Left lung (tissue), 10 donors: ENCODE results near the gene TRERF1. TPM values are rescaled to one million over a fixed set of nuclear protein-coding genes. Genes with fewer than 3 reads are reported as not detected.

Experiments
- ATAC-seq: fragments of 200-7000 bp; cut with Tn5 transposase; one replicate; pipeline ENCODE4 v1.9.1; 2020; ENCODE audit warnings: moderate library complexity
- DNase-seq, 4 donors: peaks; one replicate each; pipeline ENCODE4 v3.0.0-alpha.2; 2013 to 2020
- H3K27ac ChIP-seq, 2 donors: fragments of 200-600 bp; sonication (generic) in 1 of 2; one replicate each; pipeline versions ENCODE4 v1.5.0 to v1.8.0; 2020 to 2021
- H3K27me3 ChIP-seq, 2 donors: fragments of 200-600 bp; sonication (generic) in 1 of 2; one replicate each; pipeline versions ENCODE4 v1.5.0 to v1.8.0; 2020 to 2021
- H3K36me3 ChIP-seq, 2 donors: fragments of 200-600 bp; sonication (generic) in 1 of 2; one replicate each; pipeline versions ENCODE4 v1.5.0 to v1.8.0; 2020 to 2021
- H3K4me1 ChIP-seq, 2 donors: fragments of 200-600 bp; one replicate each; pipeline ENCODE4 v1.8.0; 2021
- H3K4me3 ChIP-seq, 2 donors: fragments of 200-600 bp; sonication (generic) in 1 of 2; one replicate each; pipeline versions ENCODE4 v1.5.0 to v1.8.0; 2020 to 2021; ENCODE audit warnings: mild to moderate bottlenecking in 1 of 2
- H3K9me3 ChIP-seq, 2 donors: fragments of 200-600 bp; sonication (generic) in 1 of 2; one replicate each; pipeline versions ENCODE4 v1.5.0 to v1.8.0; 2020 to 2021
- intact Hi-C, 2 donors: fragments of 100-400 bp; cut with DNase I; formaldehyde crosslinking; loops; one replicate each; pipeline versions ENCODE4 v1.11.2 to v1.14.2; 2022
- polyA plus RNA-seq, 6 donors: library from polyadenylated mRNA; unstranded; fragments of 120-200 nt; gene quantifications; one replicate each; pipeline ENCODE4 v1.2.1, GENCODE V29; 2013; ENCODE audit not compliant: insufficient read length in 6 of 6
- total RNA-seq, 2 donors: library from RNA; stranded (reverse); fragmentation: NEBNext Ultra II Directional; extraction: Animal tissue kit (Norgen Biotek cat#: 25700); gene quantifications; one replicate each; pipeline ENCODE4 v1.2.1, GENCODE V29; 2021
- TF ChIP-seq, protein P1 (sequence below), 2 donors: fragments of 200-600 bp; sonication (generic) in 1 of 2; IDR thresholded peaks; one replicate each; pipeline versions ENCODE4 v1.5.0 to v1.8.0; 2021; ENCODE audit warnings: antibody characterized with exemption in 2 of 2
- donor health status: DM: no; HTN: yes; CAD: no.
- donor health status: DM: no; HTN: no; CAD: no.

The TRERF1 gene
- total and polyA plus RNA-seq, 8 donors, result 3.7 to 24.9 (median 20.7) TPM

DNA sequence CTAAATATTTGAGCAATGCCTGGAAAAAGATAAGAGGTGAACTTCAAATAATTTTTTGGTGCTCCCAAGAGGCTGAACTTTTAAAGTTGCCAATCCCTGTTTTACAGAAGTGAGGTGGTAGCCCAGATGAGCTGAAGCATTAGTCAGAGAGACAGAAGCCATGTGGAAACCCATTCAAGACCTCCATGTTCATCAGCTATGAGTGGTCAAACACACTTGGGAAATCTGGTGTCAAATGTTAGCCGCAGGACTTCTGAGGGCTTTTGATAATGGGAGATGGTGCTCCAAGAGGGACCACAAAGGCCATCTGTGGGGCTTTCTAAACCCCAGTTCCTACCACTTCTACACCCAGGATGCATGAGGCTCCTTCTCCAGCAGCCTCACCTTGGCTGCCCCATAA is 156.5 kb downstream of the TRERF1 start:
- intact Hi-C loops, result no loop called here
- Histone ChIP-seq H3K9me3 (no peaks in the 10 kb centered on the region), H3K4me3 (no peak overlapping the region), H3K27ac (no peak overlapping the region), H3K36me3 (no peaks in the 10 kb centered on the region), H3K4me1 (peaks cover 0 to 38% of the 10 kb centered on the region in 2 donors), H3K27me3 (no peaks in the 10 kb centered on the region)
- no peak for DNase-seq
- TF ChIP-seq, protein P1, sequence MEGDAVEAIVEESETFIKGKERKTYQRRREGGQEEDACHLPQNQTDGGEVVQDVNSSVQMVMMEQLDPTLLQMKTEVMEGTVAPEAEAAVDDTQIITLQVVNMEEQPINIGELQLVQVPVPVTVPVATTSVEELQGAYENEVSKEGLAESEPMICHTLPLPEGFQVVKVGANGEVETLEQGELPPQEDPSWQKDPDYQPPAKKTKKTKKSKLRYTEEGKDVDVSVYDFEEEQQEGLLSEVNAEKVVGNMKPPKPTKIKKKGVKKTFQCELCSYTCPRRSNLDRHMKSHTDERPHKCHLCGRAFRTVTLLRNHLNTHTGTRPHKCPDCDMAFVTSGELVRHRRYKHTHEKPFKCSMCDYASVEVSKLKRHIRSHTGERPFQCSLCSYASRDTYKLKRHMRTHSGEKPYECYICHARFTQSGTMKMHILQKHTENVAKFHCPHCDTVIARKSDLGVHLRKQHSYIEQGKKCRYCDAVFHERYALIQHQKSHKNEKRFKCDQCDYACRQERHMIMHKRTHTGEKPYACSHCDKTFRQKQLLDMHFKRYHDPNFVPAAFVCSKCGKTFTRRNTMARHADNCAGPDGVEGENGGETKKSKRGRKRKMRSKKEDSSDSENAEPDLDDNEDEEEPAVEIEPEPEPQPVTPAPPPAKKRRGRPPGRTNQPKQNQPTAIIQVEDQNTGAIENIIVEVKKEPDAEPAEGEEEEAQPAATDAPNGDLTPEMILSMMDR (IDR thresholded peaks at IDR 0.05), result no peak
- ATAC-seq, result no peak

- TF ChIP-seq, protein P1 (IDR thresholded peaks at IDR 0.05), result no peak
- Histone ChIP-seq H3K36me3 (no peaks in the 10 kb centered on the region), H3K4me1 (peaks cover 0 to 38% of the 10 kb centered on the region in 2 donors), H3K27ac (no peak overlapping the region), H3K4me3 (no peak overlapping the region), H3K27me3 (no peaks in the 10 kb centered on the region), H3K9me3 (no peaks in the 10 kb centered on the region)
- ATAC-seq (peak; percentile 32), DNase-seq (no peak)
- intact Hi-C loops, result no loop called here
Observed at GRCh38 chr6:42294759-42295158, 157.0 kb downstream of the TRERF1 start.

GRCh38 chr6:42293386-42293977 is 158.2 kb downstream of the TRERF1 start:
- H3K36me3 ChIP-seq, result no peaks in the 10 kb centered on the region
- H3K27me3 ChIP-seq, result no peaks in the 10 kb centered on the region
- H3K4me1 ChIP-seq, result peaks cover 0 to 38% of the 10 kb centered on the region in 2 donors
- H3K4me3 ChIP-seq, result no peak overlapping the region
- H3K27ac ChIP-seq, result peak overlapping the region in 1 of 2 donors; percentile 53
- DNase-seq (no peak), ATAC-seq (no peak)
- intact Hi-C loops, result no loop called here
- no peaks in the 10 kb centered on the region for H3K9me3 ChIP-seq
- TF ChIP-seq, protein P1 (IDR thresholded peaks at IDR 0.05), result no peak

DNA sequence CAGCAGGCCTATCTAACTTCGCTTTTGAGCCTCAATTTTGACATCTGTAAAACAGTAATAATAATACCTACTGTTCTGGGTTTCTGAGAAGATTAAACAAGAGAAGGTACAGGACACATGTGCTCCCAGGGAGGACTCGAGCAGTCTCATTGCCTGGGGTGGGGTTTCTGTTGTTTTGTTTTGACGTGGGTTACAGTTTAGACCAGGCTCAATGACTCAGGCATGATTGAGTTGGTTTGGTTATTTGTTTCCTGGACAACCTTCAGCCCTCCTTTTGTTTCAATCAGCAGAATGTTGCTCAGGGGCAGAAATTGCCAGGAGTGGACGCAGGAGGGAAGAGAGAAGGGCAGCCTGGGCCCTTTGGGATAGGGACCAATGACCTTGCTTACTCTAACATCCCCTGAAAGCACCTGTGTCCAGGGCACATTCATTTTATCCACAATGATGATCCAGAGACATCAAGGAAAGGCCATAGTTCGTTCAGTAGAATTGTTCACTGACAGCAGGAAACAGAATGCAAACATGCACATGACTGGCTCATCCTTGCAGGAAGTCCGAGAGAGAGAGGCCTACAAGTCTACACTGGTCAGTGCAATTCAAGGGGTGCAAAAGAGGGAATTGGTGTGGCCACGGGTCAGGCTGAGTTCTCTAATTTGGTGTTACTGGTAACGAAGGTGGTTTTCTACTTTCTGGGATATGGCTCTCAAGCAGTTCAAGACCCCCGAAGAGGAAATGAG is 159.6 kb downstream of the TRERF1 start:
- no peak for DNase-seq
- Histone ChIP-seq H3K4me1 (peaks cover 0 to 38% of the 10 kb centered on the region in 2 donors), H3K4me3 (no peak overlapping the region), H3K27me3 (no peaks in the 10 kb centered on the region), H3K27ac (peak overlapping the region in 1 of 2 donors; percentile 53), H3K36me3 (no peaks in the 10 kb centered on the region), H3K9me3 (no peaks in the 10 kb centered on the region)
- ATAC-seq, result no peak
- intact Hi-C loops, result no loop called here
- TF ChIP-seq, protein P1 (IDR thresholded peaks at IDR 0.05), result no peak

GRCh38 chr6:42287756-42288155 is 164.0 kb downstream of the TRERF1 start:
- ATAC-seq (no peak), DNase-seq (no peak)
- no peak overlapping the region for H3K4me3 ChIP-seq
- H3K27ac ChIP-seq, result no peak overlapping the region
- TF ChIP-seq, protein P1 (IDR thresholded peaks at IDR 0.05), result no peak
- H3K27me3 ChIP-seq, result no peaks in the 10 kb centered on the region
- no peaks in the 10 kb centered on the region for H3K9me3 ChIP-seq
- intact Hi-C loops, result no loop called here
- peaks cover 0 to 7% of the 10 kb centered on the region in 2 donors for H3K4me1 ChIP-seq
- H3K36me3 ChIP-seq, result no peaks in the 10 kb centered on the region
